Lung (tissue), 10 donors: ENCODE data around the gene UPK3B. TPM values are rescaled to one million over a fixed set of nuclear protein-coding genes. Genes with fewer than 3 reads are reported as not detected.
"Not testable (repeated sequence)": the region's sequence is repeated elsewhere in the genome, so short reads cannot be mapped to it uniquely, and the experiment has no call there.

Source experiments
- ATAC-seq: fragments of 200-7000 bp; cut with Tn5 transposase; one replicate; pipeline ENCODE4 v1.9.1; 2020; ENCODE audit warnings: moderate number of reproducible peaks; ENCODE audit not compliant: insufficient read depth, low FRiP score
- DNase-seq, 3 donors: peaks; one replicate each; pipeline ENCODE4 v3.0.0-alpha.2; 2013 to 2017
- H3K27ac ChIP-seq, 2 donors: one replicate each; pipeline ENCODE4 v1.5.1; 2013; ENCODE audit warnings: mild to moderate bottlenecking in 2 of 2, moderate library complexity in 2 of 2, control low read depth in 1 of 2, inconsistent platforms in 1 of 2, low read depth in 1 of 2, low read length in 1 of 2
- H3K27me3 ChIP-seq, 3 donors: one replicate each; pipeline ENCODE4 v1.5.1; 2013; ENCODE audit warnings: low read length in 2 of 3; ENCODE audit not compliant: control insufficient read depth in 3 of 3, insufficient read depth in 3 of 3
- H3K36me3 ChIP-seq, 4 donors: one replicate each; pipeline ENCODE4 v1.5.1; 2013; ENCODE audit warnings: low read length in 4 of 4, mild to moderate bottlenecking in 1 of 4, moderate library complexity in 1 of 4; ENCODE audit not compliant: control insufficient read depth in 4 of 4, insufficient read depth in 4 of 4
- H3K4me1 ChIP-seq, 5 donors: one replicate each; pipeline ENCODE4 v1.5.1; 2013; ENCODE audit warnings: low read length in 5 of 5, mild to moderate bottlenecking in 2 of 5, moderate library complexity in 1 of 5; ENCODE audit not compliant: control insufficient read depth in 5 of 5, insufficient read depth in 5 of 5
- H3K4me3 ChIP-seq: one replicate; pipeline ENCODE4 v1.5.1; 2013; ENCODE audit warnings: mild to moderate bottlenecking, control low read depth, moderate library complexity
- H3K9ac ChIP-seq, 2 donors: one replicate each; pipeline ENCODE4 v1.5.1; 2013; ENCODE audit warnings: low read length in 2 of 2, control low read depth in 1 of 2; ENCODE audit not compliant: insufficient read depth in 1 of 2
- H3K9me3 ChIP-seq, 4 donors: one replicate each; pipeline ENCODE4 v1.5.1; 2013; ENCODE audit warnings: low read length in 3 of 4, mild to moderate bottlenecking in 1 of 4, moderate library complexity in 1 of 4; ENCODE audit not compliant: control insufficient read depth in 4 of 4, insufficient read depth in 3 of 4
- WGBS, 2 donors: extraction: QIAGEN DNeasy Blood & Tissue Kit; methylation state at CpG; one replicate each; pipeline ENCODE4 v1.1.7; 2013; 5-methylcytosine and 5-hydroxymethylcytosine counted together
- polyA plus RNA-seq, 2 donors: library from polyadenylated mRNA; stranded (reverse); fragments of 200-250 nt; gene quantifications; one replicate each; pipeline ENCODE4 v1.2.1, GENCODE V29; 2013
- total RNA-seq, 2 donors: library from RNA; depleted of rRNA in 1 of 2; stranded (reverse); fragments of >200 nt in 1 of 2; gene quantifications; one replicate each; pipeline ENCODE4 v1.2.1, GENCODE V29; 2014 to 2021
- donor health status: Bipolar disorder and iron deficiency.
- donor health status: healthy.
- donor health status: DM: yes; HTN: yes; CAD: no.

UPK3B gene
- total and polyA plus RNA-seq, 4 donors = 3.6 to 24.3 (median 8.5) TPM

GRCh38 chr7:76482660-76483059, 27.7 kb upstream of the UPK3B start:
- not testable (repeated sequence) for H3K9ac ChIP-seq, H3K4me3 ChIP-seq, H3K4me1 ChIP-seq, ATAC-seq, H3K27ac ChIP-seq, DNase-seq, H3K9me3 ChIP-seq, H3K27me3 ChIP-seq
- peaks cover 0 to 12% (median 2%) of the 10 kb centered on the region in 4 donors for H3K36me3 ChIP-seq
- 97% methylated on average over 24 of the region's 24 CpGs for WGBS, 2 donors

- not testable (repeated sequence) for DNase-seq, H3K4me1 ChIP-seq, H3K27ac ChIP-seq, ATAC-seq, H3K4me3 ChIP-seq, H3K27me3 ChIP-seq, H3K9ac ChIP-seq, H3K9me3 ChIP-seq
- peaks cover 0 to 12% (median 2%) of the 10 kb centered on the region in 4 donors for H3K36me3 ChIP-seq
- 97 to 100% methylated on average over 11 to 17 of the region's 17 CpGs for WGBS, 2 donors
Measured at GRCh38 chr7:76483081-76483480, 27.3 kb upstream of the UPK3B start.

- not testable (repeated sequence) for H3K4me3 ChIP-seq, H3K9me3 ChIP-seq, H3K4me1 ChIP-seq, DNase-seq, H3K27me3 ChIP-seq, H3K27ac ChIP-seq, H3K9ac ChIP-seq, ATAC-seq
- 86 to 94% methylated on average over 4 to 8 of the region's 12 CpGs for WGBS, 2 donors
- H3K36me3 ChIP-seq = peaks cover 0 to 12% (median 2%) of the 10 kb centered on the region in 4 donors
Measured at GRCh38 chr7:76484456-76484855, 25.9 kb upstream of the UPK3B start.

DNA sequence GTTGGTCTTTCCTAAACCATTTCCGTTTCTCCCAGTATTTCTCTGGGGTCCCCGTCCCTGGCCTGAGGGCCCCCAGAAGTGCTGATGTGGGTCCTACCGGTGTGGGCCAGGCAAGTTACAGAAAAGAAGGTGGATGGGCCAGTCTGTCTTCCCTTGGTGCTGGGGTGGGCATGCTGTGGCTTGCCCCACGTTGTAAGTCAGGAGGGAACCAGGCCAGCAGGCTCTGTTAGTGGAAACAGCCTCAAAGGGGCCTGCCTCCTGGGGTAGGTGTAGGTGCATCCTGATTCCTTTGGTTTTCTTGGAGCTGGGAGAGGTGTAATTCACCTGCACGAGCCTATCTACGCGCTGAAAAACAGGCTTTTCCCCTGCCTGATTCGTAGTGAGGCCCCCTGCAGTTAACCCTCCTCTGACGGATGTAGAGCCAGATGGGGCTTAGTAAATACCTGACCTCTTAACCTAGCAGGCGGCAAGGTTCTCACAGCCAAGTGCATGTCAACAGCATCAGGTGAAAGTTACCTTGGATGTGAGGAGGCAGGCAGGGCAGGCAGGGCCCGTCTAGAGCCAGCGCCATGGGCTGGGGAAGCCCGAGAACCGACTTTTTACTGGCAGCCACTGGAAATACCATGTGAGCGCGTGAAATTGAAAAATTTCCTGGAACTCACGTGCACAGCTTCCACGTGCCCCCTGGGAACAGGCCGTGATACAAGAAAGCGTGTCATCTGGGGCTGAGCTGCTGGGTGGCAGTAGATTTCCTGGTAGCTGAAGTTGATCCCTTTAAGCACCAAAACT, 24.3 kb upstream of the UPK3B start:
- H3K36me3 ChIP-seq = not testable (repeated sequence)

DNA sequence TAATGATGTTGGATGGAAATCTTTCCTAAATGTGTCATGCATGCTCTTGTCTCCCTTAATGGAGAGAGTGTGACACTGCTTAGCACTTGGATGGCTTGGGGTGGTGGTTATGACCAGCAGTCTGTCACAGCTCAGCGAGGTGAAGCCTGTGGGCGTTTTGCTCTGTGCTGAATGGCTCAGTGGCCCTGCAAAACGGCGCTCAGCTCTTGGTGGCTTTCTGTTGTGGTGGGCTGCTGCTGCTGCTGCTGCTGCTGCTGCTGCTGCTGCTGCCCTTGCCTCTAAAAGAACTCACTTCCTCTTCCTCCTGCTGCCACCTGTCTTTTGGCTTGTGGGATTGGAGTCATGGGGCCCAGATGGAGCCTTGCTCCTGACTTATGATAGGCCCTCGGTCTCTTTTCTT, 23.7 kb upstream of the UPK3B start:
- H3K9me3 ChIP-seq, H3K4me1 ChIP-seq, DNase-seq, H3K36me3 ChIP-seq, H3K27me3 ChIP-seq, H3K9ac ChIP-seq, H3K27ac ChIP-seq, H3K4me3 ChIP-seq: not testable (repeated sequence)
- peak; percentile 63 for ATAC-seq
- WGBS, 2 donors = 70% methylated on average over 2 of the region's 5 CpGs; no CpG with 5 or more reads in 1 of the 2 donors

More for the DNA sequence above, 24.3 kb upstream of the UPK3B start:
- H3K4me1 ChIP-seq, ATAC-seq, H3K9ac ChIP-seq, DNase-seq, H3K27ac ChIP-seq, H3K4me3 ChIP-seq, H3K9me3 ChIP-seq, H3K27me3 ChIP-seq: not testable (repeated sequence)
- WGBS, 2 donors = 68 to 82% methylated on average over 5 of the region's 20 CpGs

DNA sequence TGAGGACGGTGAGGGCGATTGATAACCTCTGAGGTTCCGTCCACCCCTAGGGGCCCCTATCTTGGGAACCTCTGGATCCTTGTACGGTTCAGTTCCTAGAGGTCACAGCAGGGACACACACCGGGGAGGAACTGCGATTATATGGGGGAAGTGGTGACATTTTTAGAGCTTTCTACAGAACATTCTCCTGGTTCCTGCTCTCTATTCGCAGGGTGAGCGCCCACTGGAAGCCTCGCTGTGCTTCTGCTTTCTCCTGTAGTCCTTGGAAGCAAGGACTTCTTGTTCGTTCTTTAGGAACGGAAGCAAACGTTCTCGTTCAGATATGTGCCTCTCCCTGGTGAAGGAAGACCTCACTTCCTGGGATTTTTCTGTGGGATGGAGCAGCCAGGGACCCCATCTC, 22.4 kb upstream of the UPK3B start:
- not testable (repeated sequence) for H3K4me3 ChIP-seq, H3K27ac ChIP-seq, H3K36me3 ChIP-seq, DNase-seq, H3K4me1 ChIP-seq, H3K27me3 ChIP-seq, H3K9me3 ChIP-seq, H3K9ac ChIP-seq, ATAC-seq
- WGBS, 2 donors = 47 to 77% methylated on average over 6 to 8 of the region's 13 CpGs

- WGBS, 2 donors = 99 to 100% methylated on average over 1 to 5 of the region's 10 CpGs
- not testable (repeated sequence) for H3K4me1 ChIP-seq, H3K36me3 ChIP-seq, H3K9me3 ChIP-seq, ATAC-seq, H3K27me3 ChIP-seq, DNase-seq, H3K27ac ChIP-seq, H3K4me3 ChIP-seq, H3K9ac ChIP-seq
Measured at GRCh38 chr7:76492139-76492538, 18.2 kb upstream of the UPK3B start.

- not testable (repeated sequence) for H3K4me1 ChIP-seq, H3K9ac ChIP-seq, H3K27me3 ChIP-seq, H3K9me3 ChIP-seq, DNase-seq, H3K27ac ChIP-seq, H3K36me3 ChIP-seq, H3K4me3 ChIP-seq, ATAC-seq
- WGBS, 2 donors = 95% methylated on average over 3 to 16 of the region's 16 CpGs
Measured at GRCh38 chr7:76495717-76496116, 14.6 kb upstream of the UPK3B start.
